Smooth muscle cell of the brain vasculature (primary cell): ENCODE data around the gene SMR3B.

ENCODE experiments used
- DNase-seq: peaks from one replicate; pipeline ENCODE4 v3.0.0-alpha.2; 2012; ENCODE audit warnings: low read depth, low spot score

The SMR3B gene

DNA sequence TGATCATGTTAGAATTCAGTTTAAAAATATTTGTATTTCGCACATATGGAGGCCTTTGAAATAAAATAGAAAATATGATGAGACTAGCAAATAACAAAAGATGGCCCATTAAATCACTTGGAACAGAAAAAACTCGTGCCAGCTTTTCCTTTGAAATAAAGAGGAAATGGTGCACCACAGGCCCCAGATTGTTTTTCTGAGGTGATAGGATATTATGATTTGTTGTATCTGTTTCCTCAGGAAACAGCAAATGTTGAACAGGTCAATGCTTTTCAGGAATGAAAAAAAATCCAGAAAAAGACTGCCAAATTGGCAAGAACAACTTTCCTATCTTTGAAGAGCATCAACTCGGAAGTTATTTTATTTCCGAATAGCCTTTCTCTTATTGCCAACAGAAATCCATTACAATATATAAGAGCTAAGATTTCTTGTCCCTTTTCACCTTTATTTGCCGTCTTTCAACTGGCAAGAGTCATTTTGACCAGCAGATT is at the start of gene SMR3B:
Gene SMR3B, plus strand, starts transcription at position 441 of the 491 bp plus-strand sequence. CDS start 1,380 bp downstream, outside the sequence.
- DNase-seq = no peak

DNA sequence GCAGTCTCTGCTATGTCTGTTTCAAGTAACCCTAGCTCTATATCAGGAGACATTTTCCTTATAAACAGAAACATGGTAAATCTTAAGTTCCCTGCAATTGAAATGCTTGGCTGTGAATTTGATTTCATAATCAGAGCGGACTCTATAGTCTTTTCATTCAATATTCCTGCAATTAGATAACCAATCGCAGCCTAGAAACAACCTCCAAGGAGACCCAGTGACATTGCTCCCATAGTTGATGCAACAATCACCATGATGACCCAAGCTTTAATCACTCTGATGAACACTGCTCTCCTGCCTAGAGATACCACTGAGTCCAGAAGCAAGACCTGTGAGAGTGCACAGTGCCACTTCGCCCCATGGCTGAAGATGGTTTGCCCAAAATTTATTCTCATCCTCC is 48.2 kb upstream of the SMR3B start, which contains the start of gene CABS1:
Gene CABS1, plus strand, starts transcription at position 301 of the 400 bp plus-strand sequence. Its CDS starts 59 bp downstream, at position 360.
- DNase-seq = no peak

DNA sequence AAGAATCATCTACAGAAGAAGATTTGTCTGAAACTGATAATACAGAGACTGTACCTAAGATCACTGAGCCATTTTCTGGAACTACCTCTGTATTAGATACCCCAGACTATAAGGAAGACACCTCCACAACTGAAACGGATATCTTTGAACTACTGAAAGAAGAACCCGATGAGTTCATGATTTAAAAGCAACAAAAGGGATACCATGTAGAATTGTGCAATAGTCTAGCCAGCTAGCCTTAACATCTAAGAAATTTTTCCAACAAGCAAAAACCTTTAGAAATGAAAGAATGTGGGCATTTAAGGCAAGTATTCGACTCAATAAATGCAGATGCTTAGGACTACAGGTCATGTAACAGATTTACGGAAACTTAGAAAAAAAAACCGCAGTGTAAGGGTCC is 46.9 kb upstream of the SMR3B start:
- DNase-seq = no peak

DNA sequence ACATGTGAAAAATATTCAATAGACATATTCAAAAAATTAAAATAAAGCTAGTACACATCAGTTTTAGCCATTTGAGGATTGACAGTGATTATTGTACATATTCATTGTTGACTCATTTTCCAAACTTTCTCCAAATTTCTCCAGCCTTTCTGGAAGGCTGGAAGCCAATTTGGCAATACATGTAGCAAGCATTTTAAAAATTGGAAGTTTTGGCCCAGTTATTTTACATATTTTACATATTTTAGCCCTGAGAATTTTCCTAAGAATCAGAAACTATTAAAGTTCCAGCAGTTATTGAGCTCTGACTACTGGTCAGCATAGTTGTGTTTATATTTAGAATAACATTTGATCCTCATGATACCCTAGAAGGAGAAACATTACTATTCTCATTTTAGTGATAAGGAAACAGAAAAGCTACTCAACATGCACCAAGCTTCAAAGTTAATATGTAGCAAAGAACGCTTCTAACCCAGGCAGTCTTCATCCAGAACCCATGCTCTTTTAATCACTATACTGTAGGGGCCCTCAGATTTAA is 45.0 kb upstream of the SMR3B start:
- no peak for DNase-seq

- no peak for DNase-seq
Observed at GRCh38 chr4:70356185-70356584, 26.7 kb upstream of the SMR3B start.

- DNase-seq = no peak
Observed at GRCh38 chr4:70359115-70359661, 23.7 kb upstream of the SMR3B start.

DNA sequence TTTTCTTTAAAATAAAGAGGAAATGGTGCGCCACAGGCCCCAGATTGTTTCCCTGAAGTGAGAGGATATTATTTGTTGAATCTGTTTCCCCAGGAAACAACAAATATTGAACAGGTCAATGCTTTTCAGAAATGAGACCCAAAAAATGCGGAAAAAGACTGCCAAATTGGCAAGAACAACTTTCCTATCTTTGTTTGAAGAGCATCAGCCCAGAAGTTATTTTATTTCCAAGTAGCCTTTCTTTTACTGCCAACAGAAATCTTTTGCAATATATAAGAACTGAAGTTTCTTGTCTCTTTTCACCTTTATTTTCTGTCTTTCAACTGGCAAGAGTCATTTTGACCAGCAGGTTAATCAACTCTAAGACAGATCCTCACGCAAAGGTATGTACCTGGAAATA is 22.5 kb upstream of the SMR3B start, which contains the start of gene SMR3A:
Gene SMR3A, plus strand, starts transcription at position 301 of the 400 bp plus-strand sequence. CDS start 1,356 bp downstream, outside the sequence.
- DNase-seq = no peak

DNA sequence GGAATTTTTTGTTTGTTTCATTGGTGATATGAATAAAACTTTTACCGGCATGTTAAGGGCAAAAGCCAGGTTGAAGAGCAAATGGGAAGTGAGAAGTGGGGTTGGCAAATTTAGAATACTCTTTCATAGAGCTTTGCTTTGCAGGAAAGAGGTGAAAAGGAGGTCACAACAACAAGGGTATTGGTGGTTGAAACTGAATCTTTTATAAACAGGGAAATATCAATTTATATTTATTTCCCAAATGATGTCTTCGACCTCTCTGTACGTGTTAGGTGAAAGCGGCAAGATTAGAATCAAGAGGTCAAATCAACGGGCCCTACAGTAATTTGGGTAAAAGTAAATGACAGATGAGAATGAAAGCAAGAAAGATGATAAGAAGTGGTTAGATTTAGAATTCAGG is 18.9 kb upstream of the SMR3B start:
- no peak for DNase-seq

- no peak for DNase-seq
Observed at GRCh38 chr4:70365479-70365878, 17.5 kb upstream of the SMR3B start.

GRCh38 chr4:70367813-70368212 is 15.1 kb upstream of the SMR3B start:
- DNase-seq = no peak

GRCh38 chr4:70371987-70372386 is 10.9 kb upstream of the SMR3B start:
- DNase-seq = no peak

DNA sequence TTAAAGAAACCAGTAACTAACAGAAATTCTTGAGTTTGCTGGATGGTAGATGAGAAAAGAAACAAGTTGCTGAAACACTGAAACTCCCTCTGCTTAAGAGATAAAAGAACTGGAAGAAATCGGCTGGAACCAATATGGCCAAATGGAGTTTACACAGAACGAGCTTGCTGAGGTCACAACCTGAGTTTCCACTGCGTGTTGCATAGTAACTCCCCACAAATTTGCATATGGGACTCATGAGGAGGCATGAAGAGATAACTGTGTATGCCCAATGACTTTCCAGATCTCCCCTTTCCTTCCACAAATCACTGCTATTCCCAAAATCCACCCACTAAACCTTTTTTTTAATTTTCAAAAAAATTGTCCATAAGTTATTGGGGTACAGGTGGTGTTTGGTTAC is 10.2 kb upstream of the SMR3B start:
- no peak for DNase-seq

DNA sequence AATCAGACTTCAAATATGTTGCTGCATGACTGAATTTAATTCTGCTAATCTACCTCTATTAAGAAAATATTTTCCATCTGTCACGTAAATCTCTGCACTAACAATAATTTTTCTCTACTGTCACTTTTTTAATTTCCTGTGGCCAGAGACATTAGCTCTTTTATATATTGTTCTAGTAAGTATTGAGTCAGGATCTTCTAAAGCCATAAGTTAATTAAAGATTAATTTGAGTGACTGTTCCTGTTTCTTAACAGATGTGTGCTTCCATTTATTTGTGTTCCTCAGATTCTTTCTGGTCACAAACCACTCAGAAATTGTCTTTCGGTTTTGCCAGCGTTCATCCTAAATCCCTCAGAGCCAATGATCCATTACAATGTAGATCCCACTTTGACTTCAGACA is 2.4 kb upstream of the SMR3B start:
- no peak for DNase-seq

GRCh38 chr4:70392057-70392776 is 9.3 kb downstream of the SMR3B start:
- no peak for DNase-seq

GRCh38 chr4:70397580-70397979 is 14.6 kb downstream of the SMR3B start, which contains the start of gene OPRPN:
OPRPN (plus strand) TSS chr4:70397940; CDS start chr4:70399286, 1,346 bp downstream.
- DNase-seq = no peak

- no peak for DNase-seq
Observed at GRCh38 chr4:70399319-70399718, 16.4 kb downstream of the SMR3B start.

GRCh38 chr4:70402762-70403161 is 19.8 kb downstream of the SMR3B start:
- no peak for DNase-seq

GRCh38 chr4:70405765-70406164 is 22.8 kb downstream of the SMR3B start:
- DNase-seq = no peak

GRCh38 chr4:70425306-70425705 is 42.4 kb downstream of the SMR3B start:
- DNase-seq = no peak

GRCh38 chr4:70426789-70427188 is 43.9 kb downstream of the SMR3B start:
- DNase-seq = no peak

- no peak for DNase-seq
Observed at GRCh38 chr4:70437197-70437596, 54.3 kb downstream of the SMR3B start.
